GM19463 (cell line): ENCODE data around the gene EGFL6.
A peak's percentile ranks its signal among the peaks of the same experiment; 100 is the strongest.

Source experiments
- ATAC-seq: cut with Tn5 transposase; IDR thresholded peaks from one replicate; pipeline ENCODE4 v1.9.1; 2021; ENCODE audit warnings: mild to moderate bottlenecking, moderate library complexity; ENCODE audit not compliant: unreplicated experiment

The EGFL6 gene

GRCh38 chrX:13569479-13570260 is at the start of gene EGFL6:
Gene EGFL6, plus strand, starts transcription at chrX:13569601. Its CDS starts 261 bp downstream, at chrX:13569862.
- no peak for ATAC-seq

- no peak for ATAC-seq
Measured at GRCh38 chrX:13520351-13520750, 49.0 kb upstream of the EGFL6 start.

GRCh38 chrX:13520936-13521335 is 48.5 kb upstream of the EGFL6 start:
- no peak for ATAC-seq

GRCh38 chrX:13522811-13523210 is 46.6 kb upstream of the EGFL6 start:
- no peak for ATAC-seq

GRCh38 chrX:13533726-13534125 is 35.7 kb upstream of the EGFL6 start:
- no peak for ATAC-seq

- ATAC-seq = no peak
Measured at GRCh38 chrX:13535376-13536165, 33.8 kb upstream of the EGFL6 start.

GRCh38 chrX:13536551-13536950 is 32.9 kb upstream of the EGFL6 start:
- ATAC-seq = no peak

- no peak for ATAC-seq
Measured at GRCh38 chrX:13538414-13538813, 31.0 kb upstream of the EGFL6 start.

- no peak for ATAC-seq
Measured at GRCh38 chrX:13540602-13541001, 28.8 kb upstream of the EGFL6 start.

- ATAC-seq = no peak
Measured at GRCh38 chrX:13545726-13546125, 23.7 kb upstream of the EGFL6 start.

- no peak for ATAC-seq
Measured at GRCh38 chrX:13547671-13548070, 21.7 kb upstream of the EGFL6 start.

- ATAC-seq = no peak
Measured at GRCh38 chrX:13550346-13550745, 19.1 kb upstream of the EGFL6 start.

- no peak for ATAC-seq
Measured at GRCh38 chrX:13551610-13552009, 17.8 kb upstream of the EGFL6 start.

- ATAC-seq = no peak
Measured at GRCh38 chrX:13552892-13553291, 16.5 kb upstream of the EGFL6 start.

GRCh38 chrX:13565511-13565910 is 3.9 kb upstream of the EGFL6 start:
- no peak for ATAC-seq

- no peak for ATAC-seq
Measured at GRCh38 chrX:13570261-13570605, 832 bp downstream of the EGFL6 start.

- ATAC-seq = no peak
Measured at GRCh38 chrX:13571136-13571535, 1.7 kb downstream of the EGFL6 start.

- ATAC-seq = peak; percentile 54
Measured at GRCh38 chrX:13574600-13574999, 5.2 kb downstream of the EGFL6 start.

- no peak for ATAC-seq
Measured at GRCh38 chrX:13579661-13580060, 10.3 kb downstream of the EGFL6 start.

GRCh38 chrX:13581554-13581953 is 12.2 kb downstream of the EGFL6 start:
- no peak for ATAC-seq

GRCh38 chrX:13587786-13588477 is 18.5 kb downstream of the EGFL6 start:
- ATAC-seq = no peak

- no peak for ATAC-seq
Measured at GRCh38 chrX:13590207-13590606, 20.8 kb downstream of the EGFL6 start.
